Measurements from ENCODE around the gene RSRC2.

- no peak for TF ChIP-seq EZH2 (IDR thresholded peaks at IDR 0.05; ENCODE audit: borderline replicate concordance, low read depth, low read length, poor library complexity, severe bottlenecking)
- TF ChIP-seq CTCF (conservative IDR thresholded peaks at IDR 0.05; ENCODE audit: low read depth, low read length) = no peak
Observed at GRCh38 chr12:122515275-122515674, 11.5 kb downstream of the RSRC2 start.
